WTC11 (cell line): Measurements from ENCODE around the gene ZNF48. TPM values are rescaled to one million over a fixed set of nuclear protein-coding genes. Genes with fewer than 3 reads are reported as not detected.
"Not testable (repeated sequence)": the region's sequence is repeated elsewhere in the genome, so short reads cannot be mapped to it uniquely, and the experiment has no call there.

ENCODE experiments used
- ATAC-seq: fragments of 200-7000 bp; cut with Tn5 transposase; 2 replicates; pipeline ENCODE4 v1.10.0; 2021; ENCODE audit warnings: mild to moderate bottlenecking, moderate library complexity
- CTCF ChIA-PET: fragments of 300-600 bp; sonication (Branson Sonifier 250); formaldehyde crosslinking; loops from one replicate; lab custom pipeline; 2021; ENCODE audit warnings: antibody characterized with exemption; lab: Charles Lee
- POLR2A ChIA-PET: fragments of 350-600 bp; sonication (Branson Sonifier 250); formaldehyde crosslinking; loops from one replicate; lab custom pipeline; 2021; ENCODE audit warnings: antibody characterized with exemption; lab: Charles Lee
- DNase-seq: peaks from one replicate; pipeline ENCODE4 v3.0.0; 2021; ENCODE audit warnings: low spot score
- H3K27ac Mint-ChIP-seq: 2 replicates; pipeline ENCODE4 v1.8.0; 2021; ENCODE audit warnings: mixed read lengths
- H3K27me3 Mint-ChIP-seq: 2 replicates; pipeline ENCODE4 v1.8.0; 2021; ENCODE audit warnings: low read depth, mild to moderate bottlenecking, moderate library complexity, mixed read lengths
- H3K36me3 Mint-ChIP-seq: 2 replicates; pipeline ENCODE4 v1.8.0; 2021; ENCODE audit warnings: mixed read lengths
- H3K4me1 Mint-ChIP-seq: 2 replicates; pipeline ENCODE4 v1.8.0; 2022; ENCODE audit warnings: mixed read lengths
- H3K4me3 Mint-ChIP-seq: 2 replicates; pipeline ENCODE4 v1.8.0; 2021; ENCODE audit warnings: mild to moderate bottlenecking, moderate library complexity, mixed read lengths
- H3K9me3 Mint-ChIP-seq: 2 replicates; pipeline ENCODE4 v1.8.0; 2021; ENCODE audit warnings: mixed read lengths
- ETV6 ChIP-seq: sonication (generic); formaldehyde crosslinking; IDR thresholded peaks from 2 replicates; pipeline ENCODE4 v1.8.1; 2022; ENCODE audit warnings: mild to moderate bottlenecking, missing genetic modification reagents
- MYBL2 ChIP-seq: sonication (generic); formaldehyde crosslinking; IDR thresholded peaks from 2 replicates; pipeline ENCODE4 v1.8.1; 2023; ENCODE audit warnings: mild to moderate bottlenecking, moderate library complexity, missing genetic modification reagents
- RELA ChIP-seq: sonication (generic); formaldehyde crosslinking; IDR thresholded peaks from 2 replicates; pipeline ENCODE4 v1.8.1; 2022; ENCODE audit warnings: missing genetic modification reagents, mild to moderate bottlenecking, borderline replicate concordance
- SMAD3 ChIP-seq: sonication (generic); formaldehyde crosslinking; IDR thresholded peaks from 2 replicates; pipeline ENCODE4 v1.8.0; 2022; ENCODE audit warnings: missing genetic modification reagents, mild to moderate bottlenecking, borderline replicate concordance
- TP53 ChIP-seq: sonication (generic); formaldehyde crosslinking; IDR thresholded peaks from 2 replicates; pipeline ENCODE4 v1.8.1; 2023; ENCODE audit warnings: mild to moderate bottlenecking, missing genetic modification reagents
- ZBTB21 ChIP-seq: sonication (generic); formaldehyde crosslinking; IDR thresholded peaks from 2 replicates; pipeline ENCODE4 v1.8.1; 2023; ENCODE audit warnings: mild to moderate bottlenecking, missing genetic modification reagents, borderline replicate concordance
- ZNF423 ChIP-seq: fragments of 250-450 bp; sonication (Bioruptor Pico); IDR thresholded peaks from 2 replicates; pipeline ENCODE4 v2.1.2; 2022; ENCODE audit warnings: mild to moderate bottlenecking, moderate library complexity
- total RNA-seq: library from RNA; stranded (reverse); gene quantifications from 3 replicates; pipeline ENCODE4 v1.2.3, GENCODE V29; 2021
- TF ChIP-seq, protein P1 (sequence below): sonication (generic); formaldehyde crosslinking; IDR thresholded peaks from 2 replicates; pipeline ENCODE4 v1.8.0; 2022; ENCODE audit warnings: mild to moderate bottlenecking, missing genetic modification reagents
- TF ChIP-seq, protein P2 (sequence below): sonication (generic); formaldehyde crosslinking; conservative IDR thresholded peaks from 2 replicates; pipeline ENCODE4 v1.8.1; 2023; ENCODE audit warnings: mild to moderate bottlenecking, low read depth, missing genetic modification reagents, moderate library complexity
- TF ChIP-seq, protein P3 (sequence below): sonication (generic); formaldehyde crosslinking; IDR thresholded peaks from 2 replicates; pipeline ENCODE4 v1.8.0; 2022; ENCODE audit warnings: mild to moderate bottlenecking, missing genetic modification reagents
- TF ChIP-seq, protein P4 (sequence below): fragments of 250-450 bp; sonication (Bioruptor Pico); IDR thresholded peaks from 2 replicates; pipeline ENCODE4 v1.9.0; 2021; ENCODE audit warnings: mild to moderate bottlenecking, borderline replicate concordance
- TF ChIP-seq, protein P5 (sequence below): sonication (generic); formaldehyde crosslinking; IDR thresholded peaks from 2 replicates; pipeline ENCODE4 v1.8.1; 2023; ENCODE audit warnings: mild to moderate bottlenecking, missing genetic modification reagents, borderline replicate concordance

Gene ZNF48
- total RNA-seq, 1 experiment from 2014 or later: 39.3 TPM

DNA sequence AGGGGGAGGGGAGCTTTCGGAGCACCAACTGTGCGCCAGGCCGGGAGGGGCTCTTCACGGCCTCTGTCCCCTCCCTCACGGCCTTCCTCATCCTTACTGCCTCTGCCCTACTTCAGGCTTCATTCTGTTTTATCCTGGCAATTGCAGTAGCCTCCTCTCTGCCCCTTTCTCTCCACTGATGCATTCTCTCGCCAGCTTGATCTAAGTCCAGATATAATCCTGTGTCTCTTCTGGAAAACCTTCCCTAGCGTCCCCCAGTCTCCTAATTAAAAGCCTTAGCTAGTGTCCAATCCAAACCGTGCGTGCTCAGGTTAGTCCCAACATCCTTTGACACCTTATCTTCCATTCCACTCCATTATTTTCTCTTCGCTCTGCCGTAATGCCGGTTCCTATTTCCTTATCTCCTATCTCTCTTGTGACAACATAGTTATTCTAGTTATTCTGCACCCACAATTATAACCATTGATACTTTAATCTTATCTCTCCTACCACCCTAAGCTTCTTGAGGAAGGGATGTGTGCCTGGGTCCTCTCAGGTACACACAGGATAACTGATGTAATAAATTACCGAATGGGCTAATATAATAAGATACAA is 869 bp downstream of the ZNF48 start:
- H3K4me3 Mint-ChIP-seq: peak overlapping the region; percentile 97
- H3K4me1 Mint-ChIP-seq: peaks cover 39% of the 10 kb centered on the region
- TF ChIP-seq ZNF423 (CRISPR knock-in tag) (no peak), SMAD3 (CRISPR knock-in tag) (no peak)
- TF ChIP-seq, protein P1, sequence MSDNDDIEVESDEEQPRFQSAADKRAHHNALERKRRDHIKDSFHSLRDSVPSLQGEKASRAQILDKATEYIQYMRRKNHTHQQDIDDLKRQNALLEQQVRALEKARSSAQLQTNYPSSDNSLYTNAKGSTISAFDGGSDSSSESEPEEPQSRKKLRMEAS: 0 out of 2 replicates have a peak, but pooled peaks have one; percentile 11
- TF ChIP-seq, protein P2, sequence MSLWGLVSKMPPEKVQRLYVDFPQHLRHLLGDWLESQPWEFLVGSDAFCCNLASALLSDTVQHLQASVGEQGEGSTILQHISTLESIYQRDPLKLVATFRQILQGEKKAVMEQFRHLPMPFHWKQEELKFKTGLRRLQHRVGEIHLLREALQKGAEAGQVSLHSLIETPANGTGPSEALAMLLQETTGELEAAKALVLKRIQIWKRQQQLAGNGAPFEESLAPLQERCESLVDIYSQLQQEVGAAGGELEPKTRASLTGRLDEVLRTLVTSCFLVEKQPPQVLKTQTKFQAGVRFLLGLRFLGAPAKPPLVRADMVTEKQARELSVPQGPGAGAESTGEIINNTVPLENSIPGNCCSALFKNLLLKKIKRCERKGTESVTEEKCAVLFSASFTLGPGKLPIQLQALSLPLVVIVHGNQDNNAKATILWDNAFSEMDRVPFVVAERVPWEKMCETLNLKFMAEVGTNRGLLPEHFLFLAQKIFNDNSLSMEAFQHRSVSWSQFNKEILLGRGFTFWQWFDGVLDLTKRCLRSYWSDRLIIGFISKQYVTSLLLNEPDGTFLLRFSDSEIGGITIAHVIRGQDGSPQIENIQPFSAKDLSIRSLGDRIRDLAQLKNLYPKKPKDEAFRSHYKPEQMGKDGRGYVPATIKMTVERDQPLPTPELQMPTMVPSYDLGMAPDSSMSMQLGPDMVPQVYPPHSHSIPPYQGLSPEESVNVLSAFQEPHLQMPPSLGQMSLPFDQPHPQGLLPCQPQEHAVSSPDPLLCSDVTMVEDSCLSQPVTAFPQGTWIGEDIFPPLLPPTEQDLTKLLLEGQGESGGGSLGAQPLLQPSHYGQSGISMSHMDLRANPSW (CRISPR knock-in tag): no peak
- TF ChIP-seq, all 79 proteins: peak for 1
- H3K27me3 Mint-ChIP-seq: peaks cover under 1% of the 10 kb centered on the region; the same call in 1 of the 2 replicates
- H3K36me3 Mint-ChIP-seq: peaks cover 5% of the 10 kb centered on the region
- CTCF ChIA-PET: interaction anchor here (0.5 to 9.3 kb wide), 9 partner anchors 12 to 284 kb away, joined by 3 to 97 read pairs (median 5); partner anchors contain the start of genes CD2BP2, DCTPP1, GDPD3 and SEPTIN1
- DNase-seq: no peak
- peak overlapping the region; percentile 87 for H3K27ac Mint-ChIP-seq
- ATAC-seq: no peak
- POLR2A ChIA-PET: interaction anchor here (1.0 to 2.0 kb wide), 9 partner anchors 8 to 41 kb away, joined by 3 to 26 read pairs (median 6); partner anchors contain the start of genes CD2BP2, MYL11 and ZNF771
- no peaks in the 10 kb centered on the region for H3K9me3 Mint-ChIP-seq

DNA sequence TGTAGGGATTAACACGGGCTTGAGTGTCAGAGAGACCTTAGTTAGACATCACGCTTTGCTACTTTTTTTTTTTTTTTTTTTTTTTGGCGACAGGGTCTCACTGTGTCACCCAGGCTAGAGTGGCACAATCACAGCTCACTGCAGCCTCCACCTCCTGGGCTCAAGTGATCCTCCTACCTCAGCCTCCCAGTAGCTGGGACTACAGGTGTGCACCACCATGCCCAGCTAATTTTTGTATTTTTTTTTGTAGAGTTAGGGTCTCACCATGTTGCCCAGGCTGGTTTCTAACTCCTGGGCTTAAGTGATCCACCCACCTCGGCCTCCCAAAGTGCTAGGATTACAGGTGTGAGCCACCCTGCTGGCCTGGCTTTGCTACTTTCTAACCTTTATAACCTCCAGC is 1.4 kb downstream of the ZNF48 start:
- CTCF ChIA-PET: interaction anchor here (0.7 to 9.3 kb wide), 7 partner anchors 11 to 284 kb away, joined by 3 to 97 read pairs (median 5); partner anchors contain the start of genes CD2BP2, DCTPP1, GDPD3 and SEPTIN1
- POLR2A ChIA-PET: interaction anchor here (1.0 to 2.0 kb wide), 3 partner anchors 11 to 21 kb away, joined by 3 to 26 read pairs (median 9); partner anchors contain the start of gene ZNF771
- not testable (repeated sequence) for H3K27me3 Mint-ChIP-seq, H3K36me3 Mint-ChIP-seq, H3K9me3 Mint-ChIP-seq, ATAC-seq, DNase-seq
- Mint-ChIP-seq H3K4me1 (peaks cover 41% of the 10 kb centered on the region), H3K4me3 (peak overlapping the region; percentile 97), H3K27ac (peak overlapping the region; percentile 70)

DNA sequence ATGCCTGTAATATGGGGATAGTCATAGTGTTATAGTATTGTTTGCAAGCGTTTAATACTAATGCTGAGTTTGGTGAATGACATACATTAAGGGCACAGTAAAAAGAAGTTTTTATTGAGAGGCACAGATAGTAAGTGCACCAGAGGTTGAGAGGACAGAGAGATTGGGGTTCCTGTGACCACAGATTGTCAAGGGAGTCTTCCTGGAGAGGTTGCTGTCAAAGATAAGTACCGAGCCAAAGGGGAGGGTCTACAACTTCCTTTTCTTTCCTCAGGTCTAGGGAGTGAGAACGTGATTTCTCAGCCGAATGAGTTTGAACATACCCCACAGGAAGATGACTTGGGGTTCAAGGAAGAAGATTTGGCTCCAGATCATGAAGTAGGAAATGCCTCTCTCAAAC is 1.8 kb downstream of the ZNF48 start:
- ChIA-PET CTCF (interaction anchor here (0.7 to 9.3 kb wide), 2 partner anchors 11 to 280 kb away, joined by 3 to 97 read pairs; partner anchors contain the start of gene ZNF771), POLR2A (no interaction called here)
- peaks cover 5% of the 10 kb centered on the region for H3K36me3 Mint-ChIP-seq
- DNase-seq: no peak
- peak overlapping the region; percentile 70 for H3K27ac Mint-ChIP-seq
- TF ChIP-seq MYBL2 (no peak), ETV6 (CRISPR knock-in tag) (no peak), ZBTB21 (no peak), TP53 (CRISPR knock-in tag) (no peak), RELA (CRISPR knock-in tag) (no peak)
- TF ChIP-seq, protein P3, sequence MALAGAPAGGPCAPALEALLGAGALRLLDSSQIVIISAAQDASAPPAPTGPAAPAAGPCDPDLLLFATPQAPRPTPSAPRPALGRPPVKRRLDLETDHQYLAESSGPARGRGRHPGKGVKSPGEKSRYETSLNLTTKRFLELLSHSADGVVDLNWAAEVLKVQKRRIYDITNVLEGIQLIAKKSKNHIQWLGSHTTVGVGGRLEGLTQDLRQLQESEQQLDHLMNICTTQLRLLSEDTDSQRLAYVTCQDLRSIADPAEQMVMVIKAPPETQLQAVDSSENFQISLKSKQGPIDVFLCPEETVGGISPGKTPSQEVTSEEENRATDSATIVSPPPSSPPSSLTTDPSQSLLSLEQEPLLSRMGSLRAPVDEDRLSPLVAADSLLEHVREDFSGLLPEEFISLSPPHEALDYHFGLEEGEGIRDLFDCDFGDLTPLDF: no peak
- TF ChIP-seq, protein P4, sequence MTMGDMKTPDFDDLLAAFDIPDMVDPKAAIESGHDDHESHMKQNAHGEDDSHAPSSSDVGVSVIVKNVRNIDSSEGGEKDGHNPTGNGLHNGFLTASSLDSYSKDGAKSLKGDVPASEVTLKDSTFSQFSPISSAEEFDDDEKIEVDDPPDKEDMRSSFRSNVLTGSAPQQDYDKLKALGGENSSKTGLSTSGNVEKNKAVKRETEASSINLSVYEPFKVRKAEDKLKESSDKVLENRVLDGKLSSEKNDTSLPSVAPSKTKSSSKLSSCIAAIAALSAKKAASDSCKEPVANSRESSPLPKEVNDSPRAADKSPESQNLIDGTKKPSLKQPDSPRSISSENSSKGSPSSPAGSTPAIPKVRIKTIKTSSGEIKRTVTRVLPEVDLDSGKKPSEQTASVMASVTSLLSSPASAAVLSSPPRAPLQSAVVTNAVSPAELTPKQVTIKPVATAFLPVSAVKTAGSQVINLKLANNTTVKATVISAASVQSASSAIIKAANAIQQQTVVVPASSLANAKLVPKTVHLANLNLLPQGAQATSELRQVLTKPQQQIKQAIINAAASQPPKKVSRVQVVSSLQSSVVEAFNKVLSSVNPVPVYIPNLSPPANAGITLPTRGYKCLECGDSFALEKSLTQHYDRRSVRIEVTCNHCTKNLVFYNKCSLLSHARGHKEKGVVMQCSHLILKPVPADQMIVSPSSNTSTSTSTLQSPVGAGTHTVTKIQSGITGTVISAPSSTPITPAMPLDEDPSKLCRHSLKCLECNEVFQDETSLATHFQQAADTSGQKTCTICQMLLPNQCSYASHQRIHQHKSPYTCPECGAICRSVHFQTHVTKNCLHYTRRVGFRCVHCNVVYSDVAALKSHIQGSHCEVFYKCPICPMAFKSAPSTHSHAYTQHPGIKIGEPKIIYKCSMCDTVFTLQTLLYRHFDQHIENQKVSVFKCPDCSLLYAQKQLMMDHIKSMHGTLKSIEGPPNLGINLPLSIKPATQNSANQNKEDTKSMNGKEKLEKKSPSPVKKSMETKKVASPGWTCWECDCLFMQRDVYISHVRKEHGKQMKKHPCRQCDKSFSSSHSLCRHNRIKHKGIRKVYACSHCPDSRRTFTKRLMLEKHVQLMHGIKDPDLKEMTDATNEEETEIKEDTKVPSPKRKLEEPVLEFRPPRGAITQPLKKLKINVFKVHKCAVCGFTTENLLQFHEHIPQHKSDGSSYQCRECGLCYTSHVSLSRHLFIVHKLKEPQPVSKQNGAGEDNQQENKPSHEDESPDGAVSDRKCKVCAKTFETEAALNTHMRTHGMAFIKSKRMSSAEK (CRISPR knock-in tag): no peak
- TF ChIP-seq, protein P5, sequence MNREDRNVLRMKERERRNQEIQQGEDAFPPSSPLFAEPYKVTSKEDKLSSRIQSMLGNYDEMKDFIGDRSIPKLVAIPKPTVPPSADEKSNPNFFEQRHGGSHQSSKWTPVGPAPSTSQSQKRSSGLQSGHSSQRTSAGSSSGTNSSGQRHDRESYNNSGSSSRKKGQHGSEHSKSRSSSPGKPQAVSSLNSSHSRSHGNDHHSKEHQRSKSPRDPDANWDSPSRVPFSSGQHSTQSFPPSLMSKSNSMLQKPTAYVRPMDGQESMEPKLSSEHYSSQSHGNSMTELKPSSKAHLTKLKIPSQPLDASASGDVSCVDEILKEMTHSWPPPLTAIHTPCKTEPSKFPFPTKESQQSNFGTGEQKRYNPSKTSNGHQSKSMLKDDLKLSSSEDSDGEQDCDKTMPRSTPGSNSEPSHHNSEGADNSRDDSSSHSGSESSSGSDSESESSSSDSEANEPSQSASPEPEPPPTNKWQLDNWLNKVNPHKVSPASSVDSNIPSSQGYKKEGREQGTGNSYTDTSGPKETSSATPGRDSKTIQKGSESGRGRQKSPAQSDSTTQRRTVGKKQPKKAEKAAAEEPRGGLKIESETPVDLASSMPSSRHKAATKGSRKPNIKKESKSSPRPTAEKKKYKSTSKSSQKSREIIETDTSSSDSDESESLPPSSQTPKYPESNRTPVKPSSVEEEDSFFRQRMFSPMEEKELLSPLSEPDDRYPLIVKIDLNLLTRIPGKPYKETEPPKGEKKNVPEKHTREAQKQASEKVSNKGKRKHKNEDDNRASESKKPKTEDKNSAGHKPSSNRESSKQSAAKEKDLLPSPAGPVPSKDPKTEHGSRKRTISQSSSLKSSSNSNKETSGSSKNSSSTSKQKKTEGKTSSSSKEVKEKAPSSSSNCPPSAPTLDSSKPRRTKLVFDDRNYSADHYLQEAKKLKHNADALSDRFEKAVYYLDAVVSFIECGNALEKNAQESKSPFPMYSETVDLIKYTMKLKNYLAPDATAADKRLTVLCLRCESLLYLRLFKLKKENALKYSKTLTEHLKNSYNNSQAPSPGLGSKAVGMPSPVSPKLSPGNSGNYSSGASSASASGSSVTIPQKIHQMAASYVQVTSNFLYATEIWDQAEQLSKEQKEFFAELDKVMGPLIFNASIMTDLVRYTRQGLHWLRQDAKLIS (CRISPR knock-in tag): no peak
- H3K9me3 Mint-ChIP-seq: no peaks in the 10 kb centered on the region
- no peaks in the 10 kb centered on the region; the same call in 1 of the 2 replicates for H3K27me3 Mint-ChIP-seq
- ATAC-seq: no peak
- H3K4me1 Mint-ChIP-seq: peaks cover 43% of the 10 kb centered on the region
- peak overlapping the region; percentile 97 for H3K4me3 Mint-ChIP-seq
